Bronchial epithelial cell (primary cell): ENCODE results near the gene IFI27. TPM values are rescaled to one million over a fixed set of nuclear protein-coding genes. Genes with fewer than 3 reads are reported as not detected.

Experiments used
- total RNA-seq: library from RNA; depleted of rRNA; stranded (reverse); fragments of >200 nt; gene quantifications from 2 replicates; pipeline ENCODE4 v1.2.1, GENCODE V29; 2014

Gene IFI27
- total RNA-seq, 1 donor from 2014 or later: 20.5 TPM

Other genes with a start within 250 kb of the IFI27 start
- gene FAM181A, start 183.4 kb upstream of the IFI27 start, total RNA-seq: not detected in 2 replicates
- 0.13 and 0.26 TPM in 2 replicates for gene ASB2, start 134.2 kb upstream of the IFI27 start, total RNA-seq
- gene CCDC197, start 113.4 kb upstream of the IFI27 start, total RNA-seq: not detected in 2 replicates
- gene OTUB2, start 84.4 kb upstream of the IFI27 start, total RNA-seq: 1.3 and 2.6 TPM in 2 replicates
- 62.2 and 65.8 TPM in 2 replicates for gene DDX24, start 29.5 kb upstream of the IFI27 start, total RNA-seq
- gene IFI27L1, start 29.4 kb upstream of the IFI27 start, total RNA-seq: 8.7 and 13.1 TPM in 2 replicates
- gene IFI27L2, start 18.9 kb downstream of the IFI27 start, total RNA-seq: 44.5 and 124 TPM in 2 replicates
- gene PPP4R4, start 63.6 kb downstream of the IFI27 start, total RNA-seq: 14.0 and 23.8 TPM in 2 replicates
- not detected in 2 replicates for gene SERPINA10, start 182.5 kb downstream of the IFI27 start, total RNA-seq
- gene SERPINA6, start 212.6 kb downstream of the IFI27 start, total RNA-seq: not detected in 2 replicates